Brain microvascular endothelial cell (primary cell): Measurements from ENCODE around the gene PAQR7.

Experiments
- DNase-seq: peaks from one replicate; pipeline ENCODE4 v3.0.0-alpha.2; 2020
- H3K27ac ChIP-seq: fragments of 250-450 bp; sonication (Bioruptor Pico); 2 replicates; pipeline ENCODE4 v1.5.1; 2020; ENCODE audit warnings: mild to moderate bottlenecking, moderate library complexity
- H3K27me3 ChIP-seq: fragments of 250-450 bp; sonication (Bioruptor Pico); replicated peaks from 2 replicates; pipeline ENCODE4 v1.5.1; 2020; ENCODE audit warnings: mild to moderate bottlenecking
- H3K36me3 ChIP-seq: fragments of 250-450 bp; sonication (Bioruptor Pico); replicated peaks from 2 replicates; pipeline ENCODE4 v1.5.1; 2020; ENCODE audit warnings: mild to moderate bottlenecking
- H3K4me3 ChIP-seq: 2 replicates; pipeline ENCODE4 v1.5.1; 2011; ENCODE audit warnings: low read depth, mild to moderate bottlenecking, control low read depth, low read length, moderate library complexity
- CTCF ChIP-seq: IDR thresholded peaks from 2 replicates; pipeline ENCODE4 v1.5.1; 2011; ENCODE audit warnings: low read depth, mild to moderate bottlenecking, moderate library complexity, low read length, control low read depth, inconsistent platforms; ENCODE audit errors: missing control alignments
- in situ Hi-C: cut with HindIII; loops from 2 replicates; pipeline ENCODE4 v1.10.0; 2017; ENCODE audit warnings: low sequenced_read_pairs, low pct_ligation_motif_present

Gene PAQR7

GRCh38 chr1:25831569-25832196, 43.8 kb downstream of the PAQR7 start:
- in situ Hi-C loops, result no loop called here
- Histone ChIP-seq H3K4me3 (no peak overlapping the region), H3K36me3 (peaks cover 69% of the 10 kb centered on the region), H3K27ac (no peak overlapping the region), H3K27me3 (no peaks in the 10 kb centered on the region)
- no peak for DNase-seq
- no peak for TF ChIP-seq CTCF

- Histone ChIP-seq H3K4me3 (no peak overlapping the region), H3K36me3 (peaks cover 75% of the 10 kb centered on the region), H3K27ac (no peak overlapping the region), H3K27me3 (no peaks in the 10 kb centered on the region)
- TF ChIP-seq CTCF, result no peak
- no peak for DNase-seq
- in situ Hi-C loops, result no loop called here
Observed at GRCh38 chr1:25829046-25829445, 46.5 kb downstream of the PAQR7 start.

- no peak overlapping the region for H3K27ac ChIP-seq
- no peak for TF ChIP-seq CTCF
- in situ Hi-C loops, result no loop called here
- H3K27me3 ChIP-seq, result no peaks in the 10 kb centered on the region
- peaks cover 72% of the 10 kb centered on the region for H3K36me3 ChIP-seq
- DNase-seq, result no peak
- H3K4me3 ChIP-seq, result no peak overlapping the region
Observed at GRCh38 chr1:25828491-25828890, 47.0 kb downstream of the PAQR7 start.

- no peak overlapping the region for H3K4me3 ChIP-seq
- in situ Hi-C loops, result no loop called here
Observed at GRCh38 chr1:25826571-25826970, 48.9 kb downstream of the PAQR7 start.

GRCh38 chr1:25825605-25826004, 49.9 kb downstream of the PAQR7 start:
- no peak overlapping the region for H3K4me3 ChIP-seq
- TF ChIP-seq CTCF, result no peak
- peaks cover 43% of the 10 kb centered on the region for H3K36me3 ChIP-seq
- no peak overlapping the region for H3K27ac ChIP-seq
- DNase-seq, result no peak
- H3K27me3 ChIP-seq, result no peaks in the 10 kb centered on the region
- in situ Hi-C loops, result no loop called here

More at GRCh38 chr1:25826571-25826970, 48.9 kb downstream of the PAQR7 start:
- Histone ChIP-seq H3K27me3 (no peaks in the 10 kb centered on the region), H3K27ac (no peak overlapping the region), H3K36me3 (peaks cover 52% of the 10 kb centered on the region)
- TF ChIP-seq CTCF, result no peak
- no peak for DNase-seq

GRCh38 chr1:25821630-25822091, 53.8 kb downstream of the PAQR7 start:
- Histone ChIP-seq H3K36me3 (peaks cover 10% of the 10 kb centered on the region), H3K27me3 (no peaks in the 10 kb centered on the region), H3K27ac (no peak overlapping the region), H3K4me3 (no peak overlapping the region)
- in situ Hi-C loops, result no loop called here
- TF ChIP-seq CTCF, result no peak
- DNase-seq, result no peak
